Measurements from ENCODE around the gene SDR42E2.

The SDR42E2 gene

GRCh38 chr16:22203091-22203490 is 40.8 kb downstream of the SDR42E2 start:
- H3K4me3 ChIP-seq (ENCODE audit: low read depth, low read length), result no peak overlapping the region
- no peak for TF ChIP-seq CTCF (IDR thresholded peaks at IDR 0.05; ENCODE audit: low read depth, low read length)

- no peak overlapping the region for H3K4me3 ChIP-seq (ENCODE audit: low read depth, low read length)
- TF ChIP-seq CTCF (IDR thresholded peaks at IDR 0.05; ENCODE audit: low read depth, low read length), result no peak
Measured at GRCh38 chr16:22204091-22204655, 41.9 kb downstream of the SDR42E2 start.

- peak overlapping the region; percentile 70 for H3K4me3 ChIP-seq (ENCODE audit: low read depth, low read length)
- no peak for TF ChIP-seq CTCF (IDR thresholded peaks at IDR 0.05; ENCODE audit: low read depth, low read length)
Measured at GRCh38 chr16:22205577-22206012, 43.3 kb downstream of the SDR42E2 start.

- peak; percentile 57 for TF ChIP-seq CTCF (IDR thresholded peaks at IDR 0.05; ENCODE audit: low read depth, low read length)
- H3K4me3 ChIP-seq (ENCODE audit: low read depth, low read length), result peak within 1 kb of the TSS; percentile 70
Measured at GRCh38 chr16:22206013-22206841, 43.9 kb downstream of the SDR42E2 start, which contains the start of gene EEF2K. Gene EEF2K (plus strand): TSS chr16:22206278. CDS start chr16:22225730, 19,452 bp downstream.

- no peak for TF ChIP-seq CTCF (IDR thresholded peaks at IDR 0.05; ENCODE audit: low read depth, low read length)
- H3K4me3 ChIP-seq (ENCODE audit: low read depth, low read length), result peak overlapping the region; percentile 70
Measured at GRCh38 chr16:22206842-22207714, 44.8 kb downstream of the SDR42E2 start.

GRCh38 chr16:22207715-22208360 is 45.5 kb downstream of the SDR42E2 start:
- TF ChIP-seq CTCF (IDR thresholded peaks at IDR 0.05; ENCODE audit: low read depth, low read length), result no peak
- peak overlapping the region; percentile 70 for H3K4me3 ChIP-seq (ENCODE audit: low read depth, low read length)
